Tibial nerve (tissue), 3 donors: ENCODE measurements around the gene KATNB1.

Source experiments
- CTCF ChIP-seq, 5 experiments: fragments of 200-600 bp in 3 of 5; fragments of 450-650 bp in 2 of 5; sonication (generic) in 3 of 5; IDR thresholded peaks; one replicate each; pipeline ENCODE4 v1.5.1; 2016 to 2019; ENCODE audit warnings: antibody characterized with exemption in 5 of 5, mild to moderate bottlenecking in 3 of 5, moderate library complexity in 2 of 5
- POLR2A ChIP-seq, 2 donors: fragments of 450-650 bp; IDR thresholded peaks; one replicate each; pipeline ENCODE4 v1.6.1; 2017; ENCODE audit warnings: antibody characterized with exemption in 2 of 2, mild to moderate bottlenecking in 2 of 2, moderate library complexity in 2 of 2

DNA sequence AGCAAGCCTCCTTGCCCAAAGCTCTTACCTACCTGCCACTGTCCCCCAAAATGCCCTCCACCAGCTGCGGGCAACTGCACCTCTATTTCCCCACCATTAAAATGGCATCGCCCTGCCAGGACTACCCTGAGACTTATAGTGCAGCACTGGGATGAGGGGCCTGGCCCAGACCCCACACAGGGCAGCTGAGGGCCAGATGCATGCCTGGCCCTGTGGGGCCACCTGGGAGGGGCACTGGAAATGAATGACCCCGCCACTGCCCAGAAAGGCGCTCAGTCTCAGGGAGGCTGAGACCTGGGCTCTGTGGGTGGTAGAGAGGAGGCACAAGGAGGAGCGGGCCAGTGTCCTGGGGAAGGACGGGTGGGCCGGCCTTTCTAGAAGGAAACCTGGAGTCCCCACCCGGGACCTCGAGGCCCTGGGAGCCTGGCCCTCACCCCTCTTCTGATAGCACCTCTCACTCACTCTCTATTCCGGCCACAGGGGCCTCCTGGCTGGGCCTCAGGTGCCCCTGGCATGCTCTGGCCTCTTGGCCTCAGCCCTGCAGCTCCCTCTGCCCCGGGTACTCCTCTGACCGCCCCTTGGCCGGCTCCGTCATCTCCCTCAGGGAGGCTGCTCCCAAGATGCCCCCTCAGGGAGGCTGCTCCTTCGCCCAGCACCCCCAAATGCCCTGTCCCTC is 26.9 kb downstream of the KATNB1 start:
- TF ChIP-seq CTCF (IDR thresholded peaks at IDR 0.05) (no peak), POLR2A (IDR thresholded peaks at IDR 0.05) (no peak)
